Endothelial cell of umbilical vein (primary cell): Measurements from ENCODE around the gene SLC22A23. TPM values are rescaled to one million over a fixed set of nuclear protein-coding genes. Genes with fewer than 3 reads are reported as not detected.

Experiments
- BruUV-seq: library from RNA; stranded (reverse); fragments of 400-500 nt; replicated peaks from 2 replicates; lab custom pipeline; 2021; lab: Mats Ljungman, UMichigan
- CTCF ChIA-PET: fragments of 300-600, 350-600 bp; sonication (Branson Sonifier 250); formaldehyde crosslinking; loops from one replicate; lab custom pipeline; 2021; ENCODE audit warnings: antibody characterized with exemption, inconsistent platforms; lab: Charles Lee
- POLR2A ChIA-PET: fragments of 300-600, 350-600 bp; sonication (Branson Sonifier 250); formaldehyde crosslinking; loops from one replicate; lab custom pipeline; 2021; ENCODE audit warnings: antibody characterized with exemption, inconsistent platforms; lab: Charles Lee
- DNase-seq: peaks from one replicate; pipeline ENCODE4 v3.0.0-alpha.2; 2011; ENCODE audit warnings: low read depth, low spot score
- FAIRE-seq: peaks from 2 replicates; lab custom pipeline; 2011; peaks lifted over from hg19 to GRCh38; lab: Jason Lieb, UNC
- H2AFZ ChIP-seq: 2 replicates; pipeline ENCODE4 v1.6.0; 2012; ENCODE audit warnings: low read depth, low read length, control low read depth, inconsistent platforms
- H3K27ac ChIP-seq: 2 replicates; pipeline ENCODE4 v1.5.1; 2011; ENCODE audit warnings: low read depth, mild to moderate bottlenecking, control low read depth, low read length, moderate library complexity; ENCODE audit not compliant: insufficient read depth
- H3K27me3 ChIP-seq, 2 experiments: 2 replicates each; pipeline versions ENCODE4 v1.6.0 to v1.6.1; 2011; ENCODE audit warnings: low read length in 2 of 2, mixed read lengths in 1 of 2; ENCODE audit not compliant: control insufficient read depth in 2 of 2, insufficient read depth in 2 of 2
- H3K36me3 ChIP-seq, 2 experiments: 2 replicates in 1 of 2; 3 replicates in 1 of 2; pipeline ENCODE4 v1.5.1; 2011; ENCODE audit warnings: low read length in 2 of 2, mild to moderate bottlenecking in 1 of 2, moderate library complexity in 1 of 2; ENCODE audit not compliant: control insufficient read depth in 2 of 2, insufficient read depth in 2 of 2; ENCODE audit errors: extremely low read depth in 1 of 2
- H3K4me1 ChIP-seq: 3 replicates; pipeline ENCODE4 v1.5.1; 2011; ENCODE audit warnings: mild to moderate bottlenecking, low read length; ENCODE audit not compliant: control insufficient read depth, insufficient read depth; ENCODE audit errors: extremely low read depth
- H3K4me2 ChIP-seq: 2 replicates; pipeline ENCODE4 v1.6.1; 2011; ENCODE audit warnings: low read length, control low read depth, mixed read lengths; ENCODE audit not compliant: insufficient read depth
- H3K4me3 ChIP-seq, 3 experiments: fragments of 200-600 bp in 1 of 3; sonication (generic), shearing (Covaris generic) in 1 of 3; replicated peaks in 1 of 3; 2 replicates each; pipeline ENCODE4 v1.5.1; 2011 to 2016; ENCODE audit warnings: control low read depth in 3 of 3, low read length in 3 of 3, mild to moderate bottlenecking in 2 of 3, inconsistent platforms in 1 of 3, low read depth in 1 of 3, moderate library complexity in 1 of 3; ENCODE audit not compliant: insufficient read depth in 1 of 3
- H3K79me2 ChIP-seq: 2 replicates; pipeline ENCODE4 v1.6.0; 2012; ENCODE audit warnings: low read length, inconsistent platforms; ENCODE audit not compliant: control insufficient read depth, insufficient read depth
- H3K9ac ChIP-seq: replicated peaks from 2 replicates; pipeline ENCODE3; 2011; ENCODE audit warnings: low read length, control low read depth; ENCODE audit not compliant: insufficient read depth; ENCODE audit errors: extremely low read depth
- H3K9me1 ChIP-seq: replicated peaks from 3 replicates; pipeline ENCODE4 v1.6.0; 2011; ENCODE audit warnings: mild to moderate bottlenecking, low read length; ENCODE audit not compliant: control insufficient read depth, insufficient read depth; ENCODE audit errors: extremely low read depth
- H3K9me3 ChIP-seq: replicated peaks from 2 replicates; pipeline ENCODE4 v1.5.1; 2012; ENCODE audit warnings: low read length, inconsistent platforms; ENCODE audit not compliant: control insufficient read depth, insufficient read depth
- H4K20me1 ChIP-seq: replicated peaks from 2 replicates; pipeline ENCODE3; 2011; ENCODE audit warnings: mild to moderate bottlenecking, low read length; ENCODE audit not compliant: control insufficient read depth, insufficient read depth; ENCODE audit errors: extremely low read depth
- CTCF ChIP-seq, 2 donors: IDR thresholded peaks; 1 replicate in 1 of 2; 2 replicates in 1 of 2; pipeline ENCODE4 v1.5.1; 2011; ENCODE audit warnings: low read length in 2 of 2, mild to moderate bottlenecking in 2 of 2, moderate library complexity in 2 of 2, control low read depth in 1 of 2, inconsistent platforms in 1 of 2, low read depth in 1 of 2; ENCODE audit not compliant: insufficient read depth in 1 of 2; ENCODE audit errors: extremely low read depth in 1 of 2
- JUN ChIP-seq: IDR thresholded peaks from 2 replicates; pipeline ENCODE4 v1.6.1; 2011; ENCODE audit warnings: borderline replicate concordance, low read depth; ENCODE audit not compliant: insufficient read length, insufficient read depth
- MYC ChIP-seq: IDR thresholded peaks from one replicate; pipeline ENCODE4 v1.6.1; 2011; ENCODE audit warnings: mild to moderate bottlenecking, low read depth, low read length
- POLR2A ChIP-seq: IDR thresholded peaks from 2 replicates; pipeline ENCODE4 v1.6.1; 2012; ENCODE audit warnings: low read depth, mild to moderate bottlenecking, control low read depth, low read length
- POLR2AphosphoS5 ChIP-seq: IDR thresholded peaks from 2 replicates; pipeline ENCODE4 v1.6.1; 2012; ENCODE audit warnings: low read depth, mild to moderate bottlenecking, control low read depth, low read length, moderate library complexity; ENCODE audit not compliant: insufficient read depth
- dilution Hi-C: fragments of 300-500 bp; cut with MboI; formaldehyde crosslinking; loops from one replicate; pipeline ENCODE4 v1.15.0; 2019; ENCODE audit warnings: low sequenced_read_pairs; ENCODE audit not compliant: extremely low pct_ligation_motif_present
- intact Hi-C: fragments of 100-400 bp; cut with micrococcal nuclease; formaldehyde crosslinking; loops from one replicate; pipeline ENCODE4 v1.10.0; 2022
- polyA plus RNA-seq, 4 experiments: library from polyadenylated mRNA; depleted of rRNA in 3 of 4; stranded (reverse) in 3 of 4; unstranded in 1 of 4; fragments of >200 nt; gene quantifications; 2 replicates each; pipeline versions ENCODE4 v1.2.1 to v1.2.3, GENCODE V29; 2011 to 2012; ENCODE audit warnings: missing spikeins in 1 of 4
- total RNA-seq: library from RNA; stranded (reverse); gene quantifications from 2 replicates; pipeline ENCODE4 v1.2.3, GENCODE V29; 2021

SLC22A23 gene
- total and polyA plus RNA-seq, 2 donors (not counting 3 experiments of a cell fraction or from before 2014, with no cell fraction given), result 4.2 to 14.3 TPM

- FAIRE-seq, result no peak
- POLR2A ChIA-PET, result interaction anchor here (0.7 kb wide), 1 partner anchor 70 kb away, joined by 3 read pairs; no protein-coding TSS in a partner anchor
Observed at GRCh38 chr6:3422435-3423070, 34.3 kb downstream of the SLC22A23 start.

More at GRCh38 chr6:3422435-3423070, 34.3 kb downstream of the SLC22A23 start:
- CTCF ChIA-PET, result interaction anchor here (1.0 to 2.3 kb wide), 9 partner anchors 9 to 568 kb away, joined by 3 to 25 read pairs (median 4); no protein-coding TSS in a partner anchor
- Histone ChIP-seq H4K20me1 (no peaks in the 10 kb centered on the region), H3K9me1 (no peaks in the 10 kb centered on the region), H3K27me3 (no peaks in the 10 kb centered on the region), H3K4me2 (peak overlapping the region; percentile 19), H3K9me3 (no peaks in the 10 kb centered on the region), H3K4me3 (no peak overlapping the region), H3K9ac (no peak overlapping the region), H2AFZ (no peak overlapping the region), H3K79me2 (no peaks in the 10 kb centered on the region), H3K4me1 (peaks cover 20% of the 10 kb centered on the region), H3K27ac (no peak overlapping the region), H3K36me3 (no peaks in the 10 kb centered on the region)
- no TSS peak for BruUV-seq
- DNase-seq, result no peak
- no peak for TF ChIP-seq CTCF (IDR thresholded peaks at IDR 0.05; ENCODE audit: extremely low read depth in 1 of 2, insufficient read depth in 1 of 2, low read depth in 1 of 2, low read length in 2 of 2)
- no peak for TF ChIP-seq POLR2AphosphoS5
- no peak for TF ChIP-seq POLR2A
- no peak for TF ChIP-seq JUN
- TF ChIP-seq MYC, result no peak
- intact Hi-C loops (no loop called here), dilution Hi-C loops (no loop called here)
